GM19025 (cell line): Measurements from ENCODE around the gene AOC2.
A peak's percentile ranks its signal among the peaks of the same experiment; 100 is the strongest.
"Not testable (repeated sequence)": the region's sequence is repeated elsewhere in the genome, so short reads cannot be mapped to it uniquely, and the experiment has no call there.

Experiments
- ATAC-seq: cut with Tn5 transposase; IDR thresholded peaks from one replicate; pipeline ENCODE4 v1.9.1; 2021; ENCODE audit warnings: mild to moderate bottlenecking, low read depth, moderate library complexity; ENCODE audit not compliant: unreplicated experiment

Gene AOC2

DNA sequence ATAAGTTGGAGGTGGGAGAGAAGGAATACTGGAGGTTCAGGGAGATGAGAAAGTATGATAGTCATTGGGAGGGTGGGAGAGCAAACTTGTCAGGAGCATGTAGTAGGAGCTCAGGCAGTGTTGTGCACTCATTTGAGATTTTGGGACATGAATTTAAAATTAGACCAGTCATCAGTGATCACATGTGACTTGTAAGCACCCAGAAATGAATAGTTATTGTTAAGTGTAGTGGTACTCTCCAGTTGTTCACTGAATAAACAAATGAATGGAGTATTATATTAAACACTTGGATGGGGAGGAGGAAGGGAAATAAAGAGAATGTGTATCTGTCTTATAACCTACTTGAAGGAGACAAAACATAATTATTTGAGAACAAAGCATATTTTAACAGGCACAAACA, 13.4 kb upstream of the AOC2 start:
- no peak for ATAC-seq

DNA sequence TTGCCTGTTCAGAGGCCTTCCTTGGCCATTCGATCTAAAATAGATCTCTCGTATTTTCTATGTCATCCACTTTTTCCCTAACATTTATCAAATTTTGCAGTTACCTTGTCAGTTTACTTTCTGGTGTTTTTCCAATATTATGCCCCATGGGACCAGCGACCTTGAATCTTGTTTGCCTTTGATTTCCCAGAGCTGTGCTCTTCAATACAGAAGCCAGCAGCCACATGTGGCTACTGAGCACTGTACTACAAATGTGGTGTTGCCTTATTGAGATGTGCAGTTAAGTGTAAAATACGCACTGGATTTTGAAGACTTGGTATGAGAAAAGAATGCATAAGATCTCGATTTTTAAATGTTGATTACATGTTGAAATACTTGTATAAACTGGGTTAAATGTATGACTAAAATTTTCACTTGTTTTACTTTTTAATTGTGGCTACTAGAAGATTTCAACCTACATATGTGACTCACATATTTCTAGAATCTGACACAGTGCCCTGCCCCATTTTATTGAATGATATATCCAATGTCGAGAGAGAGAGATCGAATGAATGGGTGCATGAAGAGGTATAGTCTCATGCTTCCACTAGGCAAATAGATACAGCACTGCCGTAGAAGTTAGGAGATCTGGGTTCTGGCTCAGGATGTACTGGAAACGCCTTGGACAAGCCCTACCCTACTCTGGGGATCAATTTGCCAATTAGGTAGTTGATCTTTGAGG, 12.0 kb upstream of the AOC2 start:
- ATAC-seq = no peak

GRCh38 chr17:42832934-42833766, 11.2 kb upstream of the AOC2 start, which contains the start of gene PSME3:
Gene PSME3, plus strand, starts transcription at chr17:42833397. Its CDS starts 235 bp downstream, at chr17:42833632.
- peak; percentile 74 for ATAC-seq

GRCh38 chr17:42833767-42834422, 10.5 kb upstream of the AOC2 start:
- no peak for ATAC-seq

- ATAC-seq = no peak
Observed at GRCh38 chr17:42835732-42836131, 8.6 kb upstream of the AOC2 start.

DNA sequence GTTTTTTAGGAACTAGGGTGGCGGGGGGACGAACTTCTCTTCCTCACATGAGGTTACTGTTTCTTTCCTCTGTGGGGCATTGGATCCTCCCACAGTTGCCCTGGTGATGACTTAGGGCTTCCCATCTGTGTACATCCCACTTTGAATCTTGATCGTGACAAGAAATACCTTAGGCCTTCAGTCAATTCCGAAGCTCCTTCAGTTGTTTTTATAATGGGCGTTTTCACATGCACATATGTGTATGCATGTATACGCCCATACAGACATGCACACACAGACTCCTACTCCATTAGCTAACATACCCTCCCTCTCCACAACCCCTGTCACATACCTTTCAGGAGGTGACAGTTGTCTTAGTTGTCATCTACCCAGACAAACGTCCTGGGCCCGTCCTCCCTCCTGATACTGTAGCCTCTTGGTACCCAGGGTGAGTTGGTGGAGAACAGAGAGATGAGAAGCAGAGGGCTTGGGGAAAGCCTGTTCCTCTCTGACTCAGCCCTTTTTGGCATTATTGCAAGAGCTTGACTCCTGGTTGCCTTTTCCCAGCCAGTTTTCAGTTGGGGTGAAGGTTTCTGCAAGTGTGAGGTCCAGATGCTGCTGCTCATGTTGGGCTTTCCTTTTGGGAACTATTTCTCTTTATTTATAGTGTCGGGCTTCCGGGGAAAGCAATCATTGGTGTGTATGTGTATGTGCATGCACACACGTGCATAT, 2.2 kb upstream of the AOC2 start:
- no peak for ATAC-seq

- no peak for ATAC-seq
Observed at GRCh38 chr17:42843358-42843934, 934 bp upstream of the AOC2 start.

DNA sequence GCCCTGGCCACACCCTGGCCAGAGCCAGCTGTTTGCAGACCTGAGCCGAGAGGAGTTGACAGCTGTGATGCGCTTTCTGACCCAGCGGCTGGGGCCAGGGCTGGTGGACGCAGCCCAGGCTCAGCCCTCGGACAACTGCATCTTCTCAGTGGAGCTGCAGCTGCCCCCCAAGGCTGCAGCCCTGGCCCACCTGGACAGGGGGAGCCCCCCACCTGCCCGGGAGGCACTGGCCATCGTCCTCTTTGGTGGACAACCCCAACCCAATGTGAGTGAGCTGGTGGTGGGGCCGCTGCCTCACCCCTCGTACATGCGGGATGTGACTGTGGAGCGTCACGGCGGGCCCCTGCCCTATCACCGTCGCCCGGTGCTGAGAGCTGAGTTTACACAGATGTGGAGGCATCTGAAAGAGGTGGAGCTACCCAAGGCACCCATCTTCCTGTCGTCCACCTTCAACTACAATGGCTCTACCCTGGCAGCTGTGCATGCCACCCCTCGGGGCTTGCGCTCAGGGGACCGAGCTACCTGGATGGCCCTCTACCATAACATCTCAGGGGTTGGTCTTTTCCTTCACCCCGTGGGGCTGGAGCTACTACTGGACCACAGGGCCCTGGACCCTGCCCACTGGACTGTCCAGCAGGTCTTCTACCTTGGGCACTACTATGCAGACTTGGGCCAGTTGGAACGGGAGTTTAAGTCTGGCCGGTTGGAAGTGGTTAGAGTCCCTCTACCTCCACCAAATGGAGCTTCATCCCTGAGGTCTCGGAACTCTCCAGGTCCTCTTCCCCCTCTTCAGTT, 578 bp downstream of the AOC2 start:
- no peak for ATAC-seq

- no peak for ATAC-seq
Observed at GRCh38 chr17:42845556-42845917, 1.2 kb downstream of the AOC2 start.

- ATAC-seq = no peak
Observed at GRCh38 chr17:42845918-42846593, 1.7 kb downstream of the AOC2 start.

- ATAC-seq = no peak
Observed at GRCh38 chr17:42846594-42847280, 2.4 kb downstream of the AOC2 start.

DNA sequence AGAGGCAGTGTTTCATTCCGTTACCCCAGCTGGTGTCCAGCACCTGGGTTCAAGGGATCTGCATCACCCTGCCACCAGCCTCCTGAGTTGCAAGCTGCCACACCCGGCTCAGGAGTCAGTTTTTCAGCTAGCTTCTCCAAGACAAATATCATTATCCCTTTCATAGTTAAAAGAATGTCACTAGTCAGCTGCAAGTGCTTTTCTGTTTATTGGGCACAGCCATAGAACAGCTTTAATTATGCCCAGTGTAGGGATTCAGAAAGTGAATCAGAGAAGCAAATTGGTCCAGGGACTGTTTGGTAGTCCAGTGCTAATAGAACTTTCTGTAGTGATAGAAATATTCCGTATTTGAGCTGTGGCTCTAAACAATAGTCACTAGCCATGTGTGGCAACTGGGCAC, 3.7 kb downstream of the AOC2 start:
- no peak for ATAC-seq

- ATAC-seq = no peak
Observed at GRCh38 chr17:42849031-42849430, 4.7 kb downstream of the AOC2 start.

DNA sequence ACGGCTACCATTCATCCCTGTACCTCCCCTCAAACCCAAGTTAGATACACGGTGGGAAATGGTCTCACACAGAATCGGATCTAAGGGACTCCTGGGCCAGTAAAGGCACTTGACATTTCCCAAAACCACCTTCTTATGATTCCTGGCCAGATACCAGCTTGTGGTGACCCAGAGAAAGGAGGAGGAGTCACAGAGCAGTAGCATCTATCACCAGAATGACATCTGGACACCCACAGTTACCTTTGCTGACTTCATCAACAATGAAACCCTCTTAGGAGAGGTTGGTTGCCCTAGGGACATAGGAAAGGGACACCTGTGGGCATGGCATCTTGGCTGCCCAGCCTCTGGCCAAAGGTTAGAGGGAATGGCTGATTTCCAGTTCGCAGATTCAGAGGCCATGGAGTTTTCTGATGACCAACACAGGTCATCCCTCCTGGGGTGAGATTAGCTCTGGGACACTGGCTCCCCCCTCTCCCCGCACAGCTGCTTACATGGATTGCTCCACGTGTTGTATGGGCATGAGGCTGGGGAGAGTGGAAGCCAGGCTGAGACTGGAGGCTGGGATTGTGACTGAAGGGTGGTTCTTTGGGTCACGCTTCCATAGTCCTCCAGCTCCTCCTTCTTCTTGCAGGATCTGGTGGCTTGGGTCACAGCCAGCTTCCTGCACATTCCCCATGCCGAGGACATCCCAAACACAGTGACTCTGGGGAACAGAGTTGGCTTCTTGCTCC, 5.2 kb downstream of the AOC2 start:
- no peak for ATAC-seq

DNA sequence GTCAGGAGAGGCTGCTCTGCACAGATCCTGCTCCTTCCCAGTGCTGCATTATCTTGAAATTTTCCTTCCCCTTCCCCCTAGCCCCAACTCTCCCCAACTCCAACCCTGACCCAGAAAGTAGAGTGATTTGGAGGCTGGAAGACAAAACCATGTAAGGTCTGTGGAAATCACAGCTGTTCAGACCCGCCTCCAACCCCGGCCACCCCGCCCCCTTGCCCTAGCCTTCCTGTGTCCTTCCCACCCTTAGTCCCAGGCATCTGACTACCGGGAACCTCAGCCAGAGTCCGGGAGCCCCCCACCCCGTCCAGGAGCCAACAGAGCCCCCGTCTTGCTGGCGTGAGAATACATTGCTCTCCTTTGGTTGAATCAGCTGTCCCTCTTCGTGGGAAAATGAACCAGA, 6.6 kb downstream of the AOC2 start, which contains the start of gene AOC3:
Gene AOC3 (plus strand): TSS at position 246 of the 400 bp plus-strand sequence. CDS start 145 bp downstream, at position 391.
- ATAC-seq = no peak

- not testable (repeated sequence) for ATAC-seq
Observed at GRCh38 chr17:42851371-42852240, 7.2 kb downstream of the AOC2 start.

DNA sequence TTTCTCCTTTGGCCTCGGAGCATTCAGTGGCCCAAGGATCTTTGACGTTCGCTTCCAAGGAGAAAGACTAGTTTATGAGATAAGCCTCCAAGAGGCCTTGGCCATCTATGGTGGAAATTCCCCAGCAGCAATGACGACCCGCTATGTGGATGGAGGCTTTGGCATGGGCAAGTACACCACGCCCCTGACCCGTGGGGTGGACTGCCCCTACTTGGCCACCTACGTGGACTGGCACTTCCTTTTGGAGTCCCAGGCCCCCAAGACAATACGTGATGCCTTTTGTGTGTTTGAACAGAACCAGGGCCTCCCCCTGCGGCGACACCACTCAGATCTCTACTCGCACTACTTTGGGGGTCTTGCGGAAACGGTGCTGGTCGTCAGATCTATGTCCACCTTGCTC, 8.0 kb downstream of the AOC2 start:
- ATAC-seq = no peak
